ELF-1 (cell line): ENCODE measurements around the gene GOLGA8K.
"Not testable (repeated sequence)": the region's sequence is repeated elsewhere in the genome, so short reads cannot be mapped to it uniquely, and the experiment has no call there.

ENCODE experiments used
- DNase-seq: peaks from one replicate; pipeline ENCODE4 v3.0.0-alpha.2; 2016; ENCODE audit warnings: low read depth, low spot score

GOLGA8K gene

DNA sequence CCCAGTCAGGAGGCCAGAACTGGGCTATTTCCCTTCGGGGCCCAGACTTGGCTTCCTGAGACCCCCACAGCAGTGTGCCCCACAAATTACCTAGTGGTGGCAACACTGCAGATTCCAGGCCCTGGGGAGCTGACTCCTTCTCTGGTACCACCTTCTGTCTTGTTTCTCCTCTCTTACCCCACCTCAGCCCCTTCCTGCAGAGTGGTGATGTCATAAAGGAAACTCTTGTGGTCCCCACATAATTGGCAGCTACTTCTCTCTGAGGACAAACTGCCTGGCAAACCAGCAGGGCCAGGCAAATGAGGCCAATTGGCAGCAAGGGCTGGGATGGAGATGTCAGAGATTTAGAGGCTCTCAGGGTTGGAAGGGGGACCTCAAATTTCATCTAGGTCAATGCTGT is 44.6 kb downstream of the GOLGA8K start:
- not testable (repeated sequence) for DNase-seq

DNA sequence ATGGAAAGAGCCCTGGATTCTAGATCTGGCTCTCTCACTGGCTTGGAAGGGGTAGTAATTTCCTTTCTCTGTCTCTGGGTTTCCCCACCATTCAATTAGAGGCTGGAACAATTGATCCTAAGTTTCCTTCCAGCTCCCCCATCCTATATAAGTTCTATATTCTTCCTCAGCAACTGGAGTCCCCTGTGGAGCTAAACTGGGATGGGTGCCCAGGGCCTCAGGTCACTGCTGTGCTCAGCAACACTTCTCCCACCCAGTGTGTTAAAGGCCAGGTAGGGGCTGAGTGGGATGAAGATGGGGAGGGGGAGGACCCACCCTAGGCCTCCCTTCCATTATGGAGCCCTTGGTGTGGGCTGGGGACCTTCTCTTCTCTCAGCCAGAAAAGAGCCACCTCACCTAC is 46.2 kb downstream of the GOLGA8K start:
- DNase-seq: not testable (repeated sequence)

DNA sequence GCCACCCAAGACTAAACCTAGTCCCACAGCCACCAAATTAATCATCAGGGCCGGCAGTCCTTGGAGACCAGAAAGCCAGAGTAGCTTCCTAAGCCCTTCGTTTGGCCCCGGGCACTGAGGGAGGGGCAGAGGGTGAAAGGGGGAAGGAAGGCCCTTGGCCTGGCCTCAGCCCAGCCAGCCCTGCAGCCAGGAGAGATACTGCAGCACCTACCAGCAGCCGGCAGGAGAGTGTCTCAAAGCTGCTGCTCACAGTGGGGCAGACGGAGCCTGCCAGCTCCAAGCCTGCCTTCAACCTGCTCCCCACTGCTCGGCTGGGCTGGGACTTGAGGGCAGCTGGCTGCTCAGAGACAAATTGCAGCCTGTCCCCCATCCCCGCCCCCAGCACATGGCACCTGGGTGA is 50.3 kb downstream of the GOLGA8K start:
- DNase-seq: not testable (repeated sequence)

DNA sequence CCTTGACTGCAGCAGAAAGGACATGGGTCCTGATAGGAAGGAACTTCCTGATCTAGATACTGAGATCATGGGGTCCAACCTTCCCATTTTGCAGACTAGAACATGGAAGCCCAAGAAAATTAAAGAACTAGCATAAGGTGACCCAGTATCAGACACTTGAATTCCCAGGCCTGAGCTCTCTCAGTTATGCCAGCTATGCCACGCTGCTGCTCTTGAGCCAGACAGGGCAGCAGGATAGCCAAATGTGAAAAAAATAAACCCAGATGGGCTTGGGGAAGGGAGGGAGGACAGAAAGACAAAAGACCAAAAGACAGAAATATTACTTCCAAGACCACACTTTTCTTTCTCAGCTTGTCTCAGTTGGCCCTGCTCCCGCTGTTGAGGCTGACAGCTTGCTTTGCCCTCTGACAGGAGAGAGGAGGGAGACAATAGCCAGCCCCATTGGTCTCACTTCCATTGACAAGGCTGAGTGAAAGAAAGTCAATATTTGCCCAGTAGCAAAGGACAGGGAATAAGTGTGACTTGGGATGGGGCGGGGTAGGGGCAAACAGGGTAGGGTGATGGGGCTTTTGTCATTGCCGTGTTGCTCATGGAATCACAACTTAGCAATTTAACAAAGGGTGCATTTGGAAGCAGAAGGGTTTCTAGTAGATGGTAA is 52.4 kb downstream of the GOLGA8K start:
- DNase-seq: not testable (repeated sequence)

DNA sequence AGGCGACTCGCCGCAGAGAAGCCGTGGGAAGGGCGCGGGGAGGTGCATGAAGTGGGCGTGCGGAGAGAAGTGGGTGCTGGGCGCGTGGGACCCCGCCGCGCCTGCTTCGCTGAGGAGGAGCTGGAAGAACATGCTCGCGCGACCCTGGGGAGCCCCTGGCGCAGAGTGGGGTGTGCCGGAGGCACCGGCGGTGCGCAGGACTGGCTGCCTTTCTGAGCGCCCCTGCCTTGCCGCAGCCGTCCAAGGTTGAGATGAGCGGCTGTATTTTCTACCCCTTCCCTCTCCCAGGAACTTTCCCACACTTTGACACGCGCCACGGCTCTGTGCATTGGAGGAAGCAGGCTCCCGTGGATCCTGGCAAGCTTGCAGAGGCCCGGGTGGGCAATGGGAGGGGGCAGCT is 56.1 kb downstream of the GOLGA8K start:
- not testable (repeated sequence) for DNase-seq

DNA sequence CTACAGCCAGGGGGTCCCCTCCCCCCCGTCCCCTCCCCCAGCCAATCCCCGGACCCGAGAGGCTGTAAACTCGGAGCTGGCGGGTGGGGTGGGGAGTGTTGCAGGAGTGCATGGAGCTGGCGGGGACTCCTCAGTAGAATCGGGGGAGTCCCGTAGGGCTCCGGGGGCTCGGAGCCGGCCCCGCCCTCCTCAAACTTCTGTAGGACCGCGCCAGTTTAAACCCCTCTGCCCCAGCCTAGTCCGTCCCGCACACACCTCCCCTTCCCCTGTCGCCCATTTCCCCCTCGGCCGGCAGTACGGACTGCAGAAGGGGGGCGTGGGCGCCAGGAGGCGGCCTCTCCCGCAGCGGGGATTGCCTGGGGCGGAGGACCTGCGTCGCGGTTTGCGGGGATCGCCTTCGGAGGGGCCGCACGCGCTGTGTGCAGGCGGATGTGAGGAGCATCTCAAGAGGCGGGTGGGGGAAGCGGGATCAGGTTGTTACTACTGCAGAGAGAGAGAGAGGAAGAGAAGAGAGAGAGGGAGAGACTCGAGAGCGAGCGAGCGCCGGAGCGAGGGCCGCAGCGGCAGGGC is 57.0 kb downstream of the GOLGA8K start:
- not testable (repeated sequence) for DNase-seq

DNA sequence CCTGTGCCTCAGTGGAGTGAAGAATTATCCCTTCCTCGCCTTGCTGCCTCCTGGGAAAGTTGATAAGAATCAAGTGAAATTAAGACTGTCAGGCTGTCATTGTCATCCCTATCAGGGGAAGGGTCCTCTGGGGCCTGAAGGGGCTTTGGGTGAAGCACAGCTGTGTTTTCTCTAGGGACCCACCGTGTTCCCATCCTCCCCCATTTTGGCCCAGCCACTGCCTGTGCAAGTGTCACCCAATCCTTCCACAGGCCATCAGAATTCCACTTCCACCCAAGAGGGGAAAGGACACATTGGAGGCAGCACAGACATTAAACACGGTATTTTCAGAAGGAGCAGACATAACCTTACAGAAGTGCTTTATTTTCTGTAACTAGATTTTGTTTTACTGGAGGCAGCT is 59.2 kb downstream of the GOLGA8K start:
- DNase-seq: not testable (repeated sequence)
